NCI-H1694 treated with DMSO at 0.1 percent for 48 hours (cell line): Measurements from ENCODE around the gene VAV2.

Experiments
- DNase-seq: peaks from one replicate; lab custom pipeline; 2025; lab: John Stamatoyannopoulos, UW

The VAV2 gene

GRCh38 chr9:133738640-133739225, 253.4 kb downstream of the VAV2 start:
- DNase-seq, result no peak

GRCh38 chr9:133737774-133738639, 254.1 kb downstream of the VAV2 start, which contains the start of gene SARDH:
SARDH (minus strand) TSS chr9:133738352; CDS start chr9:133734173, 4,179 bp downstream.
- DNase-seq, result peak; percentile 5

GRCh38 chr9:133737071-133737773, 254.9 kb downstream of the VAV2 start:
- no peak for DNase-seq

- DNase-seq, result no peak
Observed at GRCh38 chr9:133735931-133736330, 256.2 kb downstream of the VAV2 start.

- no peak for DNase-seq
Observed at GRCh38 chr9:133735415-133735775, 256.7 kb downstream of the VAV2 start.

GRCh38 chr9:133734590-133735414, 257.3 kb downstream of the VAV2 start:
- no peak for DNase-seq

GRCh38 chr9:133733796-133734533, 258.2 kb downstream of the VAV2 start:
- DNase-seq, result no peak

GRCh38 chr9:133733421-133733795, 258.7 kb downstream of the VAV2 start:
- DNase-seq, result no peak

GRCh38 chr9:133732639-133733408, 259.3 kb downstream of the VAV2 start:
- no peak for DNase-seq

GRCh38 chr9:133731876-133732638, 260.1 kb downstream of the VAV2 start:
- DNase-seq, result peak; percentile 89

GRCh38 chr9:133730994-133731715, 261.0 kb downstream of the VAV2 start:
- DNase-seq, result no peak

- no peak for DNase-seq
Observed at GRCh38 chr9:133729617-133730281, 262.4 kb downstream of the VAV2 start.

GRCh38 chr9:133728856-133729616, 263.1 kb downstream of the VAV2 start:
- no peak for DNase-seq

GRCh38 chr9:133727876-133728441, 264.2 kb downstream of the VAV2 start:
- no peak for DNase-seq

- no peak for DNase-seq
Observed at GRCh38 chr9:133727277-133727875, 264.7 kb downstream of the VAV2 start.

- DNase-seq, result peak; percentile 74
Observed at GRCh38 chr9:133726401-133727276, 265.5 kb downstream of the VAV2 start.
